ENCODE measurements around the gene RBM33.

The RBM33 gene

DNA sequence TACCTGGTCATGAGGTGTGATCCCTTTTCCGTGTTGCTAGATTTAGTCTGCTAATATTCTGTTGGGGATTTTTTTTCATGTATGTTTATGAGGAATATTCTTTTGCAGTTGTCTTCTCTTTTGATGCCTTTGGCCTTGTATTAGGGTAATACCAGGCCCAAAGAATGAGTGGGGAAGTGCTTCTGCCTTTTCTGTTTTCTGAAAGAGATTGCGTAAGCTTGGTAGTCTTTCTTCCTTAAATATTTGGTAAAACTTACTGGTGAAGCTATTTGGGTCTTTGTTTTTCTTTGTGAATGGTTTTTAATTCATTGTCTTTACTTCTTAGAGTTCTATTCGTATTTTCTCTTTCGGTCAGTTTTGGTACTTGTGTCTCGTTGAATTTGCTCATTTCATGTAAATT lies 116.7 kb downstream of the RBM33 start:
- no peaks in the 10 kb centered on the region for H3K4me1 ChIP-seq (ENCODE audit: control insufficient read depth, insufficient read depth, low read length)
- H3K4me3 ChIP-seq (ENCODE audit: low read depth, low read length) = no peak overlapping the region
- ChIA-PET CTCF (interaction anchor here (0.6 to 1.2 kb wide), 2 partner anchors 12 to 22 kb away, joined by 3 read pairs; no protein-coding TSS in a partner anchor), POLR2A (no interaction called here)
- peaks cover 0 to 82% of the 10 kb centered on the region in 2 experiments; a peak in 1 of 3 replicates for H3K36me3 ChIP-seq (ENCODE audit: control insufficient read depth in 2 of 2, insufficient read depth in 1 of 2, low read length in 2 of 2)
- no peaks in the 10 kb centered on the region for H3K9me3 ChIP-seq (ENCODE audit: control insufficient read depth, insufficient read depth, low read depth, low read length)
- no peak overlapping the region for H3K27ac ChIP-seq (ENCODE audit: extremely low read depth, low read depth, low read length)
- TF ChIP-seq ZNF280D (tag by site-specific recombination; IDR thresholded peaks at IDR 0.05) = no peak

DNA sequence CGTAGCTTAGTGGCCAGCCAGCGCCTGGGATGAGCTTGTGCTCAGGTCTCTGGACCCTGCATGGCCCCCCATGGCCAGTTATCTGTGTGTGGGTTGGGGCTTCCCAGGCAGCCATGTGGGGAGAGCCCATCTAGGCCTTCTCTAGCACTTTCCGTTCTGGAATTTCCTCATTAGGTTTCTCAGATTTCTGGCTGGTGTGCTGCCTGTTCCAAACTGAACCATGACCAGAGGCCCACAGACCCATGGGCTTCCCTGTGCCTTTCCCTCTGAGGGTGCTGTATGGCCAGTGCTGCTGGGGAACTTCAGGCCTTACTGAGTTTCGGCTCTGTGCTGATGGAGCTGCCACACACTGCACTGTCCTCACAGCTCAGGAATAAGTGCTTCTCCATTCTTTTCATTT lies 117.6 kb downstream of the RBM33 start:
- H3K27ac ChIP-seq (ENCODE audit: extremely low read depth, low read depth, low read length) = no peak overlapping the region
- no peak overlapping the region for H3K4me3 ChIP-seq (ENCODE audit: low read depth, low read length)
- H3K9me3 ChIP-seq (ENCODE audit: control insufficient read depth, insufficient read depth, low read depth, low read length) = no peaks in the 10 kb centered on the region
- TF ChIP-seq ZNF707 (tag by site-specific recombination; IDR thresholded peaks at IDR 0.05) = no peak
- no peak for TF ChIP-seq ZNF513 (tag by site-specific recombination; IDR thresholded peaks at IDR 0.05)
- no peak for TF ChIP-seq KLF10 (tag by site-specific recombination; IDR thresholded peaks at IDR 0.05)
- TF ChIP-seq ZSCAN16 (tag by site-specific recombination; IDR thresholded peaks at IDR 0.05) = no peak
- TF ChIP-seq MEIS1 (CRISPR knock-in tag; IDR thresholded peaks at IDR 0.05; ENCODE audit: borderline replicate concordance) = no peak
- no peak for TF ChIP-seq ZXDB (tag by site-specific recombination; IDR thresholded peaks at IDR 0.05)
- POLR2A ChIA-PET = no interaction called here
- CTCF ChIA-PET = interaction anchor here (1.2 kb wide), 1 partner anchor 13 kb away, joined by 3 read pairs; no protein-coding TSS in a partner anchor
- H3K36me3 ChIP-seq (ENCODE audit: control insufficient read depth in 2 of 2, insufficient read depth in 1 of 2, low read length in 2 of 2) = peaks cover 0 to 81% of the 10 kb centered on the region in 2 experiments; a peak in 1 of 3 replicates
- H3K4me1 ChIP-seq (ENCODE audit: control insufficient read depth, insufficient read depth, low read length) = no peaks in the 10 kb centered on the region

DNA sequence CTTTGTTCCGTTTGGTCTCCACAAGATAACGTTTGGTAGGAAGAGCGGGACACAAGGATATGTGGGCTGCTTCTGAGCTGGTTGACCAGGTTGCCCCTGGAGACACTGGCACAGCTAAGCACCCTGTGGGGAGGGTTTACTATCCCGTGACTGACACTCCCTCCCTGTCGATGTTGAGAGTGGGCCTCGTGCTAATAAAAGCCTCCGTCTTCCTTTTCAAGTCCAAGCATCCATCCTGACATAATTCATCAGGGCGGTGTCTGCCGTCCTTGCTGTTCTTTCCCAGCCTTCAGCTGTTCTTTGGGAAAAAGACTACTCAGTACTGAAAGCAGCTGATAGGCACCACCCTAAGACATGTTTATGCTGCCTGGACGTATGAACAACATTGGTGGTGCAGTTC lies 118.2 kb downstream of the RBM33 start:
- Histone ChIP-seq H3K4me1 (ENCODE audit: control insufficient read depth, insufficient read depth, low read length) (no peaks in the 10 kb centered on the region), H3K36me3 (ENCODE audit: control insufficient read depth in 2 of 2, insufficient read depth in 1 of 2, low read length in 2 of 2) (peaks cover 0 to 82% of the 10 kb centered on the region in 2 experiments; a peak in 1 of 3 replicates), H3K9me3 (ENCODE audit: control insufficient read depth, insufficient read depth, low read depth, low read length) (no peaks in the 10 kb centered on the region), H3K4me3 (ENCODE audit: low read depth, low read length) (no peak overlapping the region), H3K27ac (ENCODE audit: extremely low read depth, low read depth, low read length) (no peak overlapping the region)
- CTCF ChIA-PET = no interaction called here
- POLR2A ChIA-PET = no interaction called here
- TF ChIP-seq ZNF174 (tag by site-specific recombination; IDR thresholded peaks at IDR 0.05) (no peak), TRIM28 (IDR thresholded peaks at IDR 0.05; ENCODE audit: borderline replicate concordance, low read length) (peak; percentile 54; the same call in 1 of the 2 replicates)

DNA sequence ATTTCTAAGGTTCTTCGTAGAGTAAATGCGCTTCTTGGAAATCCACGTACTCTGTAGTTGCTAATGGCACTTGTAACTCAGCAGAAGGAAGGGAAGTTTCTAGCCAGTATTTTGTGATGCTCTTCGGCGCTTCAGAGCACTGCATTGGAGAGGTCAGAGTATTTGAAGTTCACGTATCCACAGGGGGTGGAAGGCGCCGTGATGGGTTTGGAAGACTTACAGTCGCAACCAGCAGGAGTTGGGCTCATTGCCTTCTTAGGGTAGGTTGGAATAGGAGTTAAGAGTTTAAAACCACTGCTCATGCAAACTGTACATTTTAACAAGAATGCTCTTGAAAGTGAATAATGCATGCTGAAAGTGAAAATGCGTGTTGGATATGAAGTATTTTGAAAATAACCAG lies 118.7 kb downstream of the RBM33 start:
- Histone ChIP-seq H3K36me3 (ENCODE audit: control insufficient read depth in 2 of 2, insufficient read depth in 1 of 2, low read length in 2 of 2) (peaks cover 0 to 84% of the 10 kb centered on the region in 2 experiments; a peak in 1 of 3 replicates), H3K4me3 (ENCODE audit: low read depth, low read length) (no peak overlapping the region), H3K4me1 (ENCODE audit: control insufficient read depth, insufficient read depth, low read length) (no peaks in the 10 kb centered on the region), H3K9me3 (ENCODE audit: control insufficient read depth, insufficient read depth, low read depth, low read length) (no peaks in the 10 kb centered on the region), H3K27ac (ENCODE audit: extremely low read depth, low read depth, low read length) (no peak overlapping the region)
- ChIA-PET POLR2A (no interaction called here), CTCF (no interaction called here)
- TF ChIP-seq SCRT2 (tag by site-specific recombination; IDR thresholded peaks at IDR 0.05) = no peak
- TF ChIP-seq KLF9 (tag by site-specific recombination; IDR thresholded peaks at IDR 0.05; ENCODE audit: low read depth) = no peak
- TF ChIP-seq ZNF837 (tag by site-specific recombination; IDR thresholded peaks at IDR 0.05) = no peak
- TF ChIP-seq GLIS2 (tag by site-specific recombination; IDR thresholded peaks at IDR 0.05) = no peak
- no peak for TF ChIP-seq ZNF274 (IDR thresholded peaks at IDR 0.05; ENCODE audit: low read length)
- TF ChIP-seq ZNF274 (tag by site-specific recombination; IDR thresholded peaks at IDR 0.05; ENCODE audit: borderline replicate concordance) = no peak
- no peak for TF ChIP-seq ZNF747 (tag by site-specific recombination; IDR thresholded peaks at IDR 0.05)
- TF ChIP-seq HOXC10 (CRISPR knock-in tag; IDR thresholded peaks at IDR 0.05) = no peak
- no peak for TF ChIP-seq BCL6B (tag by site-specific recombination; IDR thresholded peaks at IDR 0.05)
- no peak for TF ChIP-seq KLF8 (tag by site-specific recombination; IDR thresholded peaks at IDR 0.05)
- no peak for TF ChIP-seq ZNF362 (tag by site-specific recombination; IDR thresholded peaks at IDR 0.05)
- TF ChIP-seq BCL11B (tag by site-specific recombination; IDR thresholded peaks at IDR 0.05; ENCODE audit: low read depth) = no peak
- TF ChIP-seq TCF7L2 (IDR thresholded peaks at IDR 0.05; ENCODE audit: borderline replicate concordance, low read depth, low read length) = no peak
- no peak for TF ChIP-seq TRIM28 (IDR thresholded peaks at IDR 0.05; ENCODE audit: borderline replicate concordance, low read length)
